Uterus (tissue), 4 donors: ENCODE measurements around the gene ARHGEF28. TPM values are rescaled to one million over a fixed set of nuclear protein-coding genes. Genes with fewer than 3 reads are reported as not detected.

ENCODE experiments used
- DNase-seq, 2 donors: peaks; one replicate each; pipeline ENCODE4 v3.0.0-alpha.2; 2019 to 2020
- H3K27ac ChIP-seq, 2 donors: fragments of 200-600 bp; sonication (generic); 1 replicate in 1 of 2; 2 replicates in 1 of 2; pipeline ENCODE4 v1.5.1; 2016 to 2018
- H3K27me3 ChIP-seq, 2 donors: fragments of 200-600 bp; sonication (generic); one replicate each; pipeline ENCODE4 v1.5.1; 2018 to 2019; ENCODE audit warnings: control low read depth in 1 of 2
- H3K36me3 ChIP-seq, 2 donors: fragments of 200-600 bp; sonication (generic); one replicate each; pipeline ENCODE4 v1.5.1; 2019; ENCODE audit warnings: control low read depth in 1 of 2
- H3K4me1 ChIP-seq, 2 donors: fragments of 200-600 bp; sonication (generic); one replicate each; pipeline ENCODE4 v1.5.1; 2018 to 2019; ENCODE audit warnings: control low read depth in 1 of 2
- H3K4me3 ChIP-seq, 2 donors: fragments of 200-600 bp; sonication (generic); 1 replicate in 1 of 2; 2 replicates in 1 of 2; pipeline ENCODE4 v1.5.1; 2018 to 2019; ENCODE audit warnings: mild to moderate bottlenecking in 1 of 2
- H3K9me3 ChIP-seq, 2 donors: fragments of 200-600 bp; sonication (generic); one replicate each; pipeline ENCODE4 v1.5.1; 2019; ENCODE audit warnings: control low read depth in 1 of 2
- POLR2A ChIP-seq, 2 donors: fragments of 450-650 bp; IDR thresholded peaks; one replicate each; pipeline ENCODE4 v1.6.1; 2016; ENCODE audit warnings: antibody characterized with exemption in 2 of 2, mild to moderate bottlenecking in 1 of 2, moderate library complexity in 1 of 2
- intact Hi-C: fragments of 100-400 bp; cut with DNase I; formaldehyde crosslinking; loops from one replicate; pipeline ENCODE4 v1.15.1; 2023; ENCODE audit warnings: low total_unique reads
- total RNA-seq, 4 donors: library from RNA; depleted of rRNA in 3 of 4; stranded (reverse); fragments of >200 nt in 3 of 4; gene quantifications; one replicate each; pipeline versions ENCODE4 v1.1.0 to v1.2.4, GENCODE V29; 2014 to 2023
- TF ChIP-seq, protein P1 (sequence below), 4 experiments: fragments of 200-600 bp in 2 of 4; fragments of 450-650 bp in 2 of 4; sonication (generic) in 2 of 4; IDR thresholded peaks; one replicate each; pipeline ENCODE4 v1.5.1; 2016 to 2019; ENCODE audit warnings: antibody characterized with exemption in 4 of 4, mild to moderate bottlenecking in 2 of 4, moderate library complexity in 1 of 4
- donor health status: DM: yes; HTN: yes; CAD: no.

Gene ARHGEF28
- total RNA-seq, 4 donors from 2014 or later: 11.9 to 23.2 (median 19.3) TPM

DNA sequence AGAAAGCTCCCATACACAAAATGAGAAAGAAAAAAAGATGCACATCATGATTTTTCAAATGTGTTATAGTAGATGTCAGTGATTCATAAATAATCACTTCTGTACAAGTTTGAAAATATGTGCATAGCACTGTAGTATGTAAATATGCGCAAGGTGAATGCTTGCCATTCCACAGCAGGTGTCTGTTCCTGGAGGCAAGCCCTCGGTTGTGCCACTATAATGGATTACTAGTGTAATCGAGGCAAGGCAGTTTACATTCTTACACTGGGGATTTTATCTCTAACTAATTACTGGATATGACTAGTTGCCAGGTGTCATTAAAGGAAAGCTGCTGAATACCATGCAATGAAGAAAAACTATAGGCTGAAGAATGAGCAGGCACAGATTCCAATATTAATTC, 93.6 kb downstream of the ARHGEF28 start:
- Histone ChIP-seq H3K4me1 (no peaks in the 10 kb centered on the region), H3K27ac (no peak overlapping the region), H3K9me3 (no peaks in the 10 kb centered on the region), H3K4me3 (no peak overlapping the region), H3K27me3 (no peaks in the 10 kb centered on the region), H3K36me3 (no peaks in the 10 kb centered on the region)
- intact Hi-C loops: no loop called here
- no peak for TF ChIP-seq POLR2A (IDR thresholded peaks at IDR 0.05)
- TF ChIP-seq, protein P1, sequence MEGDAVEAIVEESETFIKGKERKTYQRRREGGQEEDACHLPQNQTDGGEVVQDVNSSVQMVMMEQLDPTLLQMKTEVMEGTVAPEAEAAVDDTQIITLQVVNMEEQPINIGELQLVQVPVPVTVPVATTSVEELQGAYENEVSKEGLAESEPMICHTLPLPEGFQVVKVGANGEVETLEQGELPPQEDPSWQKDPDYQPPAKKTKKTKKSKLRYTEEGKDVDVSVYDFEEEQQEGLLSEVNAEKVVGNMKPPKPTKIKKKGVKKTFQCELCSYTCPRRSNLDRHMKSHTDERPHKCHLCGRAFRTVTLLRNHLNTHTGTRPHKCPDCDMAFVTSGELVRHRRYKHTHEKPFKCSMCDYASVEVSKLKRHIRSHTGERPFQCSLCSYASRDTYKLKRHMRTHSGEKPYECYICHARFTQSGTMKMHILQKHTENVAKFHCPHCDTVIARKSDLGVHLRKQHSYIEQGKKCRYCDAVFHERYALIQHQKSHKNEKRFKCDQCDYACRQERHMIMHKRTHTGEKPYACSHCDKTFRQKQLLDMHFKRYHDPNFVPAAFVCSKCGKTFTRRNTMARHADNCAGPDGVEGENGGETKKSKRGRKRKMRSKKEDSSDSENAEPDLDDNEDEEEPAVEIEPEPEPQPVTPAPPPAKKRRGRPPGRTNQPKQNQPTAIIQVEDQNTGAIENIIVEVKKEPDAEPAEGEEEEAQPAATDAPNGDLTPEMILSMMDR (IDR thresholded peaks at IDR 0.05): no peak
- no peak for DNase-seq

DNA sequence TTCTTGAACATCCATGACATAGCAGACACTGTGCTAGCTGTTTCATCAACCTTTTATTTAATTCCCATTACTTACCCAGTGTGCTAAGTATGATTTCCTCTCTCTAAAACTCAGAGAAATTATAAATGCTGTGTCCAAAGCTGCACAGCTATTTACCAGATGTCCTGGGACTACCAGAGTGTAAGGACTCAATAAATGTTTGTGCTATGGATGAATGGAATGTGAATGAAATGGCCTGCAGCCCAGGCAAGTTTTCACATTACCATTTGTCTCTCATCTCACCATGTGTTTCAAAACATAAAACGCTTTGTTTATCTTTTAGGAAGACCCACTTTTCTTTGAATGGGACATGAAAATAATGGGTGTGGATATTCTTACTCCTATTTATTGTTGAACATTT, 96.2 kb downstream of the ARHGEF28 start:
- no peak for DNase-seq
- Histone ChIP-seq H3K4me3 (no peak overlapping the region), H3K27ac (no peak overlapping the region), H3K4me1 (no peaks in the 10 kb centered on the region), H3K27me3 (no peaks in the 10 kb centered on the region), H3K36me3 (no peaks in the 10 kb centered on the region), H3K9me3 (no peaks in the 10 kb centered on the region)
- intact Hi-C loops: no loop called here
- TF ChIP-seq, protein P1 (IDR thresholded peaks at IDR 0.05): no peak
- TF ChIP-seq POLR2A (IDR thresholded peaks at IDR 0.05): no peak

DNA sequence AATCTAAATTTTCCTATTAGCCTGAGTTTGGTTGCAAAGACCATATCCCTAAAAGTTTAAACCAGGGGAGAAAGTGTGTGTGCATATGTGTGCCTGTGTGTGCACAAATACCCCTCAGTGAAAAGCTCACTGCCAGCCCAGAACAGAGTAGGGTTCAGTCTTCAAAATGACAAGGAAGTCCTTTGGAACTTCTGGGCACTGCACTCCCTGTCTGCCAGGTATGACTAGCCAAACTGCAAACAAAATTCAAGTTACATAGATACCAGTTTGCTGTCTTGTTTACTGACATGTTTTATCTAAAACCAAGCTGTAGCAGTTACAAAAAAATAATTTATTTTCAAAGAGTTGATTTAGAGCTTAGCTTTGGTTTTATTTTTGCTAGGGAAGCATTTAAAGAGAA, 100.1 kb downstream of the ARHGEF28 start:
- no peak overlapping the region for H3K27ac ChIP-seq
- H3K36me3 ChIP-seq: no peaks in the 10 kb centered on the region
- no peaks in the 10 kb centered on the region for H3K27me3 ChIP-seq
- intact Hi-C loops: no loop called here
- TF ChIP-seq, protein P1 (IDR thresholded peaks at IDR 0.05): no peak
- TF ChIP-seq POLR2A (IDR thresholded peaks at IDR 0.05): no peak
- H3K4me3 ChIP-seq: no peak overlapping the region
- DNase-seq: no peak
- H3K9me3 ChIP-seq: no peaks in the 10 kb centered on the region
- H3K4me1 ChIP-seq: no peaks in the 10 kb centered on the region

DNA sequence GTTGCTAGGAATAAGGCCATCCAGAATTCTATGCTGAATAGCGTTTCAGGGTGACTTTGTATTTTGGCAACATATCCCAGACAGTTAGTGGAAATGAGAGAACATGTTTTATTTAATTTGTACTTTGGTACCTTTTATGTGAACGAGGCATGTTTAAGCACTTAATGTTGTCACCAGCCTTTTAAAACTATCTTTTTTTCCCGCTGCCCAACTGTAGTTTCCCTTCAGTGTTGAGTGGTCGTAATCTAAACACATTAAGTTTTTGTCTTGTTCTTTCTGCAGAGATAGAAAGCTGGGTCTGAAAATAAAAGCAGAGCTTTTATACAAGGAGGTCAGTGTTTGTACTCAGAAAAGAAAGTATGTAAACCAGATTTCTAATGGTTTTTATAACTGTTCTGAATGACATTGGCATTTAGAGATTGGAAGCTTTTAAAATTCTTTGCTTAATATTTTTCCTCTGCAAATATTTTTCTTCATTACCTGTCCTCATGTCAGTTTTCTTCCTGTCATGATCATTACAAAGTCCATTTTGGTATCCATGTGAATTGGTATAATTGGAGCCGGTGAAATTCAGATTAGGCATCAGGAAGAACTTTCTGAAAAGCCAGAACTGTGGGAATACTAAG, 100.7 kb downstream of the ARHGEF28 start:
- Histone ChIP-seq H3K27ac (peak overlapping the region in 1 of 2 donors; percentile 31), H3K36me3 (no peaks in the 10 kb centered on the region), H3K4me3 (no peak overlapping the region), H3K4me1 (no peaks in the 10 kb centered on the region), H3K27me3 (no peaks in the 10 kb centered on the region), H3K9me3 (no peaks in the 10 kb centered on the region)
- intact Hi-C loops: no loop called here
- TF ChIP-seq, protein P1 (IDR thresholded peaks at IDR 0.05): no peak
- no peak for TF ChIP-seq POLR2A (IDR thresholded peaks at IDR 0.05)
- no peak for DNase-seq

DNA sequence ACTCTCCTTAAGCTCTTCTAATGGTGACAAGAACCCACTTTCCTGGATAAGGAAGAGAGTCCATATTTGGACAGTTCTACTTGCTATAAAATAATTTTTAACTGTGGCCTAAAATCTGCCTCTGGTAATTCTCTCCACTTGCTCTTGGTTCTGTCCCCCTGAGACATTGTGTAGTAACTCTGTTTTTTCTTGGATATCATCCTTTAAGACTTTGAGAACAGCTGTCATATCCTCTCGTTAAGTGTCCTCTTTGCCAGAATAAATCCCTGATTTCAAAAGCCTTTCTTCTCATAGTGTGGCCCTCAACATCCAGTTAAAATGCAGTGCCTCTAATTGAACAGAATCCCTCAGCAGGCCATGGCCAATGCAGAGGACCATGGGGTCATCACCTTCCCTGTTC, 101.5 kb downstream of the ARHGEF28 start:
- Histone ChIP-seq H3K36me3 (no peaks in the 10 kb centered on the region), H3K27me3 (no peaks in the 10 kb centered on the region), H3K27ac (peak overlapping the region; percentile 6 to 31), H3K4me3 (no peak overlapping the region), H3K4me1 (no peaks in the 10 kb centered on the region), H3K9me3 (no peaks in the 10 kb centered on the region)
- no peak for DNase-seq
- TF ChIP-seq POLR2A (IDR thresholded peaks at IDR 0.05): no peak
- TF ChIP-seq, protein P1 (IDR thresholded peaks at IDR 0.05): no peak
- intact Hi-C loops: no loop called here
